ENCODE measurements around the gene DKK2.

GRCh38 chr4:106979476-106979875, 56.6 kb downstream of the DKK2 start:
- TF ChIP-seq ZNF513 (CRISPR knock-in tag; conservative IDR thresholded peaks at IDR 0.05) = no peak
- no peak for TF ChIP-seq MAZ (IDR thresholded peaks at IDR 0.05; ENCODE audit: borderline replicate concordance, low read depth, low read length)
- TF ChIP-seq MAZ (CRISPR knock-in tag; IDR thresholded peaks at IDR 0.05; ENCODE audit: low read depth) = no peak
- no peak for TF ChIP-seq ZNF318 (CRISPR knock-in tag; IDR thresholded peaks at IDR 0.05)
- TF ChIP-seq ZNF350 (CRISPR knock-in tag; IDR thresholded peaks at IDR 0.05; ENCODE audit: borderline replicate concordance, low read depth) = no peak
- TF ChIP-seq FLYWCH1 (CRISPR knock-in tag; IDR thresholded peaks at IDR 0.05) = no peak
- TF ChIP-seq SIN3A (IDR thresholded peaks at IDR 0.05; ENCODE audit: borderline replicate concordance, low read depth, low read length) = no peak
